ENCODE data around the gene RFNG. TPM values are rescaled to one million over a fixed set of nuclear protein-coding genes. Genes with fewer than 3 reads are reported as not detected.

The RFNG gene
- total and polyA plus RNA-seq, 4 donors = 29.1 to 38.2 (median 36.1) TPM

GRCh38 chr17:82085031-82085861 is 33.6 kb upstream of the RFNG start:
- Histone ChIP-seq H3K4me1 (ENCODE audit: control insufficient read depth in 5 of 5, insufficient read depth in 5 of 5, low read length in 5 of 5) (no peaks in the 10 kb centered on the region), H3K27ac (ENCODE audit: low read depth in 1 of 2, low read length in 1 of 2) (no peak overlapping the region), H3K27me3 (ENCODE audit: control insufficient read depth in 3 of 3, insufficient read depth in 3 of 3, low read length in 2 of 3) (no peaks in the 10 kb centered on the region), H3K9me3 (ENCODE audit: control insufficient read depth in 4 of 4, insufficient read depth in 3 of 4, low read length in 3 of 4) (no peaks in the 10 kb centered on the region), H3K4me3 (no peak overlapping the region), H3K9ac (ENCODE audit: insufficient read depth in 1 of 2, low read length in 2 of 2) (no peak overlapping the region), H3K36me3 (ENCODE audit: control insufficient read depth in 4 of 4, insufficient read depth in 4 of 4, low read length in 4 of 4) (peaks cover 4 to 99% (median 20%) of the 10 kb centered on the region in 4 donors)
- 89 to 90% methylated on average over 44 to 49 of the region's 49 CpGs for WGBS, 2 donors
- TF ChIP-seq CTCF (IDR thresholded peaks at IDR 0.05; ENCODE audit: control extremely low read depth, extremely low read depth) = no peak
- ATAC-seq (ENCODE audit: insufficient read depth, low FRiP score) (no peak), DNase-seq (no peak)

GRCh38 chr17:82084373-82085030 is 32.9 kb upstream of the RFNG start:
- no peak for ATAC-seq (ENCODE audit: insufficient read depth, low FRiP score)
- no peak for DNase-seq
- 93 to 94% methylated on average over 31 of the region's 31 CpGs for WGBS, 2 donors
- Histone ChIP-seq H3K4me3 (no peak overlapping the region), H3K27me3 (ENCODE audit: control insufficient read depth in 3 of 3, insufficient read depth in 3 of 3, low read length in 2 of 3) (no peaks in the 10 kb centered on the region), H3K4me1 (ENCODE audit: control insufficient read depth in 5 of 5, insufficient read depth in 5 of 5, low read length in 5 of 5) (no peaks in the 10 kb centered on the region), H3K9me3 (ENCODE audit: control insufficient read depth in 4 of 4, insufficient read depth in 3 of 4, low read length in 3 of 4) (no peaks in the 10 kb centered on the region), H3K9ac (ENCODE audit: insufficient read depth in 1 of 2, low read length in 2 of 2) (no peak overlapping the region), H3K36me3 (ENCODE audit: control insufficient read depth in 4 of 4, insufficient read depth in 4 of 4, low read length in 4 of 4) (peaks cover 4 to 98% (median 20%) of the 10 kb centered on the region in 4 donors), H3K27ac (ENCODE audit: low read depth in 1 of 2, low read length in 1 of 2) (no peak overlapping the region)
- no peak for TF ChIP-seq CTCF (IDR thresholded peaks at IDR 0.05; ENCODE audit: control extremely low read depth, extremely low read depth)

- Histone ChIP-seq H3K9me3 (ENCODE audit: control insufficient read depth in 4 of 4, insufficient read depth in 3 of 4, low read length in 3 of 4) (peaks cover 0 to 2% (median 0%) of the 10 kb centered on the region in 4 donors), H3K4me3 (no peak overlapping the region), H3K27ac (ENCODE audit: low read depth in 1 of 2, low read length in 1 of 2) (no peak overlapping the region), H3K4me1 (ENCODE audit: control insufficient read depth in 5 of 5, insufficient read depth in 5 of 5, low read length in 5 of 5) (no peaks in the 10 kb centered on the region), H3K27me3 (ENCODE audit: control insufficient read depth in 3 of 3, insufficient read depth in 3 of 3, low read length in 2 of 3) (no peaks in the 10 kb centered on the region), H3K36me3 (ENCODE audit: control insufficient read depth in 4 of 4, insufficient read depth in 4 of 4, low read length in 4 of 4) (peaks cover 4 to 97% (median 22%) of the 10 kb centered on the region in 4 donors), H3K9ac (ENCODE audit: insufficient read depth in 1 of 2, low read length in 2 of 2) (no peak overlapping the region)
- WGBS, 2 donors = 93 to 95% methylated on average over 53 to 55 of the region's 55 CpGs
- ATAC-seq (ENCODE audit: insufficient read depth, low FRiP score) (no peak), DNase-seq (no peak)
- TF ChIP-seq CTCF (IDR thresholded peaks at IDR 0.05; ENCODE audit: control extremely low read depth, extremely low read depth) = no peak
These were observed 32.1 kb upstream of the RFNG start for GRCh38 chr17:82083533-82084359.

All from lung (tissue), 12 donors.